WTC11 (cell line): Measurements from ENCODE around the gene ISCA2. TPM values are rescaled to one million over a fixed set of nuclear protein-coding genes. Genes with fewer than 3 reads are reported as not detected.

Experiments used
- ATAC-seq: fragments of 200-7000 bp; cut with Tn5 transposase; 2 replicates; pipeline ENCODE4 v1.10.0; 2021; ENCODE audit warnings: mild to moderate bottlenecking, moderate library complexity
- CTCF ChIA-PET: fragments of 300-600 bp; sonication (Branson Sonifier 250); formaldehyde crosslinking; loops from one replicate; lab custom pipeline; 2021; ENCODE audit warnings: antibody characterized with exemption; lab: Charles Lee
- POLR2A ChIA-PET: fragments of 350-600 bp; sonication (Branson Sonifier 250); formaldehyde crosslinking; loops from one replicate; lab custom pipeline; 2021; ENCODE audit warnings: antibody characterized with exemption; lab: Charles Lee
- DNase-seq: peaks from one replicate; pipeline ENCODE4 v3.0.0; 2021; ENCODE audit warnings: low spot score
- H3K27ac Mint-ChIP-seq: 2 replicates; pipeline ENCODE4 v1.8.0; 2021; ENCODE audit warnings: mixed read lengths
- H3K27me3 Mint-ChIP-seq: 2 replicates; pipeline ENCODE4 v1.8.0; 2021; ENCODE audit warnings: low read depth, mild to moderate bottlenecking, moderate library complexity, mixed read lengths
- H3K36me3 Mint-ChIP-seq: 2 replicates; pipeline ENCODE4 v1.8.0; 2021; ENCODE audit warnings: mixed read lengths
- H3K4me1 Mint-ChIP-seq: 2 replicates; pipeline ENCODE4 v1.8.0; 2022; ENCODE audit warnings: mixed read lengths
- H3K4me3 Mint-ChIP-seq: 2 replicates; pipeline ENCODE4 v1.8.0; 2021; ENCODE audit warnings: mild to moderate bottlenecking, moderate library complexity, mixed read lengths
- H3K9me3 Mint-ChIP-seq: 2 replicates; pipeline ENCODE4 v1.8.0; 2021; ENCODE audit warnings: mixed read lengths
- ATF1 ChIP-seq: sonication (generic); formaldehyde crosslinking; IDR thresholded peaks from 2 replicates; pipeline ENCODE4 v1.8.1; 2023; ENCODE audit warnings: mild to moderate bottlenecking, moderate library complexity, missing genetic modification reagents
- ATF2 ChIP-seq: sonication (generic); formaldehyde crosslinking; IDR thresholded peaks from 2 replicates; pipeline ENCODE4 v1.8.1; 2022; ENCODE audit warnings: low read depth, missing genetic modification reagents, borderline replicate concordance
- E2F1 ChIP-seq: sonication (generic); formaldehyde crosslinking; IDR thresholded peaks from 2 replicates; pipeline ENCODE4 v1.8.0; 2022; ENCODE audit warnings: mild to moderate bottlenecking, missing genetic modification reagents
- ERG ChIP-seq: fragments of 250-450 bp; sonication (Bioruptor Pico); IDR thresholded peaks from 2 replicates; pipeline ENCODE4 v1.8.0; 2021; ENCODE audit warnings: mild to moderate bottlenecking
- ESRRA ChIP-seq: sonication (generic); formaldehyde crosslinking; IDR thresholded peaks from 2 replicates; pipeline ENCODE4 v1.8.1; 2022; ENCODE audit warnings: mild to moderate bottlenecking, missing genetic modification reagents, borderline replicate concordance
- FOXP4 ChIP-seq: sonication (generic); formaldehyde crosslinking; IDR thresholded peaks from 2 replicates; pipeline ENCODE4 v1.8.0; 2022; ENCODE audit warnings: mild to moderate bottlenecking, missing genetic modification reagents
- GTF2I ChIP-seq: fragments of 250-450 bp; sonication (Bioruptor Pico); conservative IDR thresholded peaks from 2 replicates; pipeline ENCODE4 v1.4.0; 2021; ENCODE audit warnings: mild to moderate bottlenecking
- MXD4 ChIP-seq: fragments of 250-450 bp; sonication (Bioruptor Pico); IDR thresholded peaks from 2 replicates; pipeline ENCODE4 v1.8.0; 2021; ENCODE audit warnings: mild to moderate bottlenecking, moderate library complexity, borderline replicate concordance
- NFYB ChIP-seq: sonication (generic); formaldehyde crosslinking; conservative IDR thresholded peaks from 2 replicates; pipeline ENCODE4 v1.8.0; 2022; ENCODE audit warnings: low read depth, missing genetic modification reagents
- PREB ChIP-seq: sonication (generic); formaldehyde crosslinking; IDR thresholded peaks from 2 replicates; pipeline ENCODE4 v1.8.1; 2022; ENCODE audit warnings: mild to moderate bottlenecking, missing genetic modification reagents, moderate library complexity, borderline replicate concordance
- PRRX2 ChIP-seq: fragments of 250-450 bp; sonication (Bioruptor Pico); IDR thresholded peaks from 2 replicates; pipeline ENCODE4 v1.8.0; 2021; ENCODE audit warnings: mild to moderate bottlenecking
- RELA ChIP-seq: sonication (generic); formaldehyde crosslinking; IDR thresholded peaks from 2 replicates; pipeline ENCODE4 v1.8.1; 2022; ENCODE audit warnings: missing genetic modification reagents, mild to moderate bottlenecking, borderline replicate concordance
- SMAD4 ChIP-seq: sonication (generic); formaldehyde crosslinking; IDR thresholded peaks from 2 replicates; pipeline ENCODE4 v1.8.0; 2022; ENCODE audit warnings: mild to moderate bottlenecking, missing genetic modification reagents
- ZBTB43 ChIP-seq: sonication (generic); formaldehyde crosslinking; IDR thresholded peaks from 2 replicates; pipeline ENCODE4 v1.8.1; 2023; ENCODE audit warnings: mild to moderate bottlenecking, missing genetic modification reagents
- ZNF263 ChIP-seq: sonication (generic); formaldehyde crosslinking; IDR thresholded peaks from 2 replicates; pipeline ENCODE4 v1.8.1; 2022; ENCODE audit warnings: low read depth, mild to moderate bottlenecking, moderate library complexity, missing genetic modification reagents
- ZNF396 ChIP-seq: fragments of 250-450 bp; sonication (Bioruptor Pico); IDR thresholded peaks from 2 replicates; pipeline ENCODE4 v1.8.0; 2021; ENCODE audit warnings: mild to moderate bottlenecking, moderate library complexity, borderline replicate concordance
- ZSCAN18 ChIP-seq: fragments of 250-450 bp; sonication (Bioruptor Pico); IDR thresholded peaks from 2 replicates; pipeline ENCODE4 v2.1.2; 2022; ENCODE audit warnings: mild to moderate bottlenecking, moderate library complexity
- total RNA-seq: library from RNA; stranded (reverse); gene quantifications from 3 replicates; pipeline ENCODE4 v1.2.3, GENCODE V29; 2021

Gene ISCA2
- total RNA-seq, 1 experiment from 2014 or later, result 50.1 TPM

- Mint-ChIP-seq H3K4me3 (no peak overlapping the region), H3K27ac (no peak overlapping the region; the same call in 1 of the 2 replicates), H3K36me3 (peaks cover 29% of the 10 kb centered on the region), H3K27me3 (no peaks in the 10 kb centered on the region), H3K9me3 (no peaks in the 10 kb centered on the region), H3K4me1 (peaks cover 5% of the 10 kb centered on the region)
- TF ChIP-seq E2F1 (no peak), ESRRA (no peak), RELA (no peak), ATF1 (CRISPR knock-in tag) (no peak), ZSCAN18 (CRISPR knock-in tag) (no peak), ZNF396 (CRISPR knock-in tag) (no peak), NFYB (CRISPR knock-in tag) (no peak), ERG (CRISPR knock-in tag) (no peak), FOXP4 (CRISPR knock-in tag) (no peak), MXD4 (CRISPR knock-in tag) (no peak), PRRX2 (no peak), ZBTB43 (CRISPR knock-in tag) (no peak), SMAD4 (CRISPR knock-in tag) (no peak), ATF2 (CRISPR knock-in tag) (no peak), PREB (CRISPR knock-in tag) (no peak), ZNF263 (no peak), GTF2I (CRISPR knock-in tag) (no peak)
- ATAC-seq (no peak), DNase-seq (no peak)
- POLR2A ChIA-PET, result interaction anchor here (0.6 kb wide), 1 partner anchor 129 kb away, joined by 3 read pairs; no protein-coding TSS in a partner anchor
- CTCF ChIA-PET, result interaction anchor here (1.1 to 1.2 kb wide), 2 partner anchors 76 to 182 kb away, joined by 3 to 4 read pairs; no protein-coding TSS in a partner anchor
Measured at GRCh38 chr14:74476607-74477006, 17.0 kb upstream of the ISCA2 start.
